NCI-H2107 treated with DMSO at 0.1 percent for 48 hours (cell line): Measurements from ENCODE around the gene PCDHA3.
"Not testable (repeated sequence)": the region's sequence is repeated elsewhere in the genome, so short reads cannot be mapped to it uniquely, and the experiment has no call there.

Experiments
- DNase-seq: peaks from one replicate; lab custom pipeline; 2025; ENCODE audit not compliant: unreplicated experiment; lab: John Stamatoyannopoulos, UW

Gene PCDHA3

GRCh38 chr5:140808889-140809291 lies 8.0 kb downstream of the PCDHA3 start:
- no peak for DNase-seq

- no peak for DNase-seq
Measured at GRCh38 chr5:140821375-140822280, 20.8 kb downstream of the PCDHA3 start, which contains the start of gene PCDHA5. Gene PCDHA5 (plus strand): TSS chr5:140821613.

GRCh38 chr5:140822281-140822629 lies 21.4 kb downstream of the PCDHA3 start:
- DNase-seq, result no peak

- DNase-seq, result not testable (repeated sequence)
Measured at GRCh38 chr5:140822969-140823368, 22.1 kb downstream of the PCDHA3 start.

GRCh38 chr5:140823475-140823874 lies 22.6 kb downstream of the PCDHA3 start:
- no peak for DNase-seq

DNA sequence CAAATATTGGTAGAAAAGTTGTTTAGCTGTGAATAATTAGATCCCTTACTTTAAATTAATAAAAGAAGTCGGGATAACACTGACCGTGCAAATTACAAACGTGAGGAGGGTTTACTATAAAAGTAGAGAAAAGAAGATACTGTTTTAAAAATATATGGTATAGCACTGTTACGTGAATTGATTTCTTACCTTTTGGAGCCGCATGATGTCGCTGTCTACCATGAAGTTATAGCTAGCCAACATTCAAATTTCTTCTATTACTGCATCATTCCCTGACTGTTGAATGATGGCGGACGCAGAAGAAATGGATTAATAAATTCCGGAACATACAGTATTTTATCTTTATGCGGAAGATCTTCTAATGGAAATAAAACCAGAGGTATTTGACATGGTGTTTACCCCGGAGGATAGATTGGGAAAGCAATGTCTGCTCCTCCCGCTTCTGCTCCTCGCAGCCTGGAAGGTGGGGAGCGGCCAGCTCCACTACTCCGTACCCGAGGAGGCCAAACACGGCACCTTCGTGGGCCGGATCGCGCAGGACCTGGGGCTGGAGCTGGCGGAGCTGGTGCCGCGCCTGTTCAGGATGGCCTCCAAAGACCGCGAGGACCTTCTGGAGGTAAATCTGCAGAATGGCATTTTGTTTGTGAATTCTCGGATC lies 27.0 kb downstream of the PCDHA3 start, which contains the start of gene PCDHA6:
PCDHA6 (plus strand) TSS at position 257 of the 658 bp plus-strand sequence; CDS start at position 389, 132 bp downstream.
- no peak for DNase-seq

- no peak for DNase-seq
Measured at GRCh38 chr5:140828362-140828737, 27.5 kb downstream of the PCDHA3 start.

GRCh38 chr5:140829511-140830501 lies 28.9 kb downstream of the PCDHA3 start:
- DNase-seq, result not testable (repeated sequence)

GRCh38 chr5:140833993-140834392 lies 33.1 kb downstream of the PCDHA3 start, which contains the start of gene PCDHA7:
Gene PCDHA7 (plus strand): TSS chr5:140834269. CDS start chr5:140834384, 115 bp downstream.
- DNase-seq, result no peak

GRCh38 chr5:140834439-140835008 lies 33.7 kb downstream of the PCDHA3 start:
- not testable (repeated sequence) for DNase-seq

DNA sequence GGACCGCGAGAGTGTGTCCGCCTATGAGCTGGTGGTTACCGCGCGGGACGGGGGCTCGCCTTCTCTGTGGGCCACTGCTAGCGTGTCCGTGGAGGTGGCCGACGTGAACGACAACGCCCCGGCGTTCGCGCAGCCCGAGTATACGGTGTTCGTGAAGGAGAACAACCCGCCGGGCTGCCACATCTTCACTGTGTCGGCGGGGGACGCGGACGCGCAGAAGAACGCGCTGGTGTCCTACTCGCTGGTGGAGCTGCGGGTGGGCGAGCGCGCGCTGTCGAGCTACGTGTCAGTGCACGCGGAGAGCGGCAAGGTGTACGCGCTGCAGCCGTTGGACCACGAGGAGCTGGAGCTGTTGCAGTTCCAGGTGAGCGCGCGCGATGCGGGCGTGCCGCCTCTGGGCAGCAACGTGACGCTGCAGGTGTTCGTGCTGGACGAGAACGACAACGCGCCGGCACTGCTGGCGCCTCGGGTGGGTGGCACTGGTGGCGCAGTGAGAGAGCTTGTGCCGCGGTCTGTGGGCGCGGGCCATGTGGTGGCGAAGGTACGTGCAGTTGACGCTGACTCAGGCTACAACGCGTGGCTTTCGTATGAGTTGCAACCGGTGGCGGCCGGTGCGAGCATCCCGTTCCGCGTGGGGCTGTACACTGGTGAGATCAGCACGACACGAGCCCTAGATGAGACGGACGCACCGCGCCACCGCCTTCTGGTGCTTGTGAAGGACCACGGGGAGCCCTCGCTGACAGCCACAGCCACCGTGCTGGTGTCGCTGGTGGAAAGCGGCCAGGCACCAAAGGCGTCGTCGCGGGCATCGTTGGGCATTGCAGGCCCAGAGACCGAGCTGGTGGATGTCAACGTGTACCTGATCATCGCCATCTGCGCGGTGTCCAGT lies 35.0 kb downstream of the PCDHA3 start:
- no peak for DNase-seq

DNA sequence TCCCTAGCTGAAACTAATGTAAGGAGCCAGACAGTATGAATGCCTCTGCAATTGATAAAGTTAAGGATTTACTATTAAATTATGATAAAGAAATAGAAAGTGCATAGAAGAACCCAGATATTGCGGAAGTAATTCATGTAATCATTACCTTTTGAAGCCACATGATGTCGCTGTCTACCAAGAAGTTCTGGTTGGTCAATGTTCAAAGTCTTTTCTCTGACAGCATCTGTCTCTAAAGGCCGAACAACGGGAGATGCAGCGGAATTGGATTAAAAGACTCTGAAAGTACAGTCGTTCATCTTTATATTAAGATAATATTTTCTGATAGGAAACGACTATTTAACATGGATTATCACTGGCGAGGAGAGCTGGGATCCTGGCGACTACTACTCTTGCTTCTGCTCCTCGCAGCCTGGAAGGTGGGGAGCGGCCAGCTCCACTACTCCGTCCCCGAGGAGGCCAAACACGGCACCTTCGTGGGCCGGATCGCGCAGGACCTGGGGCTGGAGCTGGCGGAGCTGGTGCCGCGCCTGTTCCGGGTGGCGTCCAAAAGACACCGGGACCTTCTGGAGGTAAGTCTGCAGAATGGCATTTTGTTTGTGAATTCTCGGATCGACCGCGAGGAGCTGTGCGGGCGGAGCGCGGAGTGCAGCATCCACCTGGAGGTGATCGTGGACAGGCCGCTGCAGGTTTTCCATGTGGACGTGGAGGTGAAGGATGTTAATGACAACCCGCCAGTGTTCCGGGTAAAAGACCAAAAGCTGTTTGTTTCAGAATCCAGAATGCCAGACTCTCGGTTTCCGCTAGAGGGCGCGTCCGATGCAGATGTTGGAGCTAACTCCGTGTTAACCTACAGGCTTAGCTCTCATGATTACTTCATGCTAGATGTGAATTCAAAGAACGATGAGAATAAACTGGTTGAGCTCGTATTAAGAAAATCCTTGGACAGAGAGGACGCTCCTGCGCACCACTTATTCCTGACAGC lies 40.4 kb downstream of the PCDHA3 start, which contains the start of gene PCDHA8:
PCDHA8 (plus strand) TSS at position 210 of the 985 bp plus-strand sequence; CDS start at position 345, 135 bp downstream.
- DNase-seq, result no peak

DNA sequence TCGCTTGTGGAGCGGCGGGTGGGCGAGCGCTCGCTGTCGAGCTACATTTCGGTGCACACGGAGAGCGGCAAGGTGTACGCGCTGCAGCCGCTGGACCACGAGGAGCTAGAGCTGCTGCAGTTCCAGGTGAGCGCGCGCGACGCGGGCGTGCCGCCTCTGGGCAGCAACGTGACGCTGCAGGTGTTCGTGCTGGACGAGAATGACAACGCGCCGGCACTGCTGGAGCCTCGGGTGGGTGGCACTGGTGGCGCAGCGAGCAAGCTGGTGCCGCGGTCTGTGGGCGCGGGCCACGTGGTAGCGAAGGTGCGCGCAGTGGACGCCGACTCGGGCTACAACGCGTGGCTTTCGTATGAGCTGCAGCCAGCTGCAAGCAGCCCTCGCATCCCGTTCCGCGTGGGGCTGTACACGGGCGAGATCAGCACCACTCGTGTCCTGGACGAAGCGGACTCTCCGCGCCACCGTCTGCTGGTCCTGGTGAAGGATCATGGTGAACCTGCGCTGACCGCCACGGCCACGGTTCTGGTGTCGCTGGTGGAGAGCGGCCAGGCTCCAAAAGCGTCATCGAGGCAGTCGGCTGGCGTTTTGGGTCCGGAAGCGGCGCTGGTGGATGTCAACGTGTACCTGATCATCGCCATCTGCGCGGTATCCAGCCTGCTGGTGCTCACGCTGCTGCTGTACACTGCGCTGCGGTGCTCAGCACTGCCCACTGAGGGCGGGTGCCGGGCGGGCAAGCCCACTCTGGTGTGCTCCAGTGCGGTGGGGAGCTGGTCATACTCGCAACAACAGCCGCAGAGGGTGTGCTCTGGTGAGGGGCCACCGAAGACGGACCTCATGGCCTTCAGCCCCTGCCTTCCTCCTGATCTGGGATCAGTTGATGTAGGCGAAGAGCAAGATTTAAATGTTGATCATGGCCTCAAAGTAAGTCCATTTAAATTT lies 42.2 kb downstream of the PCDHA3 start:
- no peak for DNase-seq

DNA sequence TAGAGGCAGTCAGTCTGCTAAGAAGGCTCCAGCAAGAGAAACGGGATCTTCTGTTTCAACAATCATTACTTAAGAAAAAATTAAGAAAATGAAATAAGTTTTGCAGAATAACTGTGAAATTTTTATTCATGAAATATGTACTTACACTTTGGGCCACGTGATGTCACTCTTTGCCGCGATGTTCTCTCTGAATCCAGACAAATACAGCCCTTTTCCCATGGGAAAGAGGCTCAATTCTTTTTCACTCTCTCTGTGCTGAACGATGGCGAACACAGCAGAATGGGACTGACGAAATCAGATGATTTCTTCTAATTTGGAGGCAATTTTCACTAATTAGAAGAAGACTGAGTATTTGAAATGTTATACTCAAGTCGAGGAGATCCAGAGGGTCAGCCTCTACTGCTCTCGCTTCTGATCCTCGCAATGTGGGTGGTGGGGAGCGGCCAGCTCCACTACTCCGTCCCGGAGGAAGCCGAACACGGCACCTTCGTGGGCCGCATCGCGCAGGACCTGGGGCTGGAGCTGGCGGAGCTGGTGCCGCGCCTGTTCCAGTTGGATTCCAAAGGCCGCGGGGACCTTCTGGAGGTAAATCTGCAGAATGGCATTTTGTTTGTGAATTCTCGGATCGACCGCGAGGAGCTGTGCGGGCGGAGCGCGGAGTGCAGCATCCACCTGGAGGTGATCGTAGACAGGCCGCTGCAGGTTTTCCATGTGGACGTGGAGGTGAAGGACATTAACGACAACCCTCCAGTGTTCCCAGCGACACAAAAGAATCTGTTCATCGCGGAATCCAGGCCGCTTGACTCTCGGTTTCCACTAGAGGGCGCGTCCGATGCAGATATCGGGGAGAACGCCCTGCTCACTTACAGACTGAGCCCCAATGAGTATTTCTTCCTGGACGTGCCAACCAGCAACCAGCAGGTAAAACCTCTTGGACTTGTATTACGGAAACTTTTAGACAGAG lies 47.6 kb downstream of the PCDHA3 start, which contains the start of gene PCDHA9:
PCDHA9 (plus strand) TSS at position 244 of the 964 bp plus-strand sequence; CDS start at position 358, 114 bp downstream.
- not testable (repeated sequence) for DNase-seq

GRCh38 chr5:140849831-140850634 lies 49.2 kb downstream of the PCDHA3 start:
- not testable (repeated sequence) for DNase-seq
